ENCODE measurements around the gene ENTPD5.
A peak's percentile ranks its signal among the peaks of the same experiment; 100 is the strongest.

The ENTPD5 gene, protein sequence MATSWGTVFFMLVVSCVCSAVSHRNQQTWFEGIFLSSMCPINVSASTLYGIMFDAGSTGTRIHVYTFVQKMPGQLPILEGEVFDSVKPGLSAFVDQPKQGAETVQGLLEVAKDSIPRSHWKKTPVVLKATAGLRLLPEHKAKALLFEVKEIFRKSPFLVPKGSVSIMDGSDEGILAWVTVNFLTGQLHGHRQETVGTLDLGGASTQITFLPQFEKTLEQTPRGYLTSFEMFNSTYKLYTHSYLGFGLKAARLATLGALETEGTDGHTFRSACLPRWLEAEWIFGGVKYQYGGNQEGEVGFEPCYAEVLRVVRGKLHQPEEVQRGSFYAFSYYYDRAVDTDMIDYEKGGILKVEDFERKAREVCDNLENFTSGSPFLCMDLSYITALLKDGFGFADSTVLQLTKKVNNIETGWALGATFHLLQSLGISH

DNA sequence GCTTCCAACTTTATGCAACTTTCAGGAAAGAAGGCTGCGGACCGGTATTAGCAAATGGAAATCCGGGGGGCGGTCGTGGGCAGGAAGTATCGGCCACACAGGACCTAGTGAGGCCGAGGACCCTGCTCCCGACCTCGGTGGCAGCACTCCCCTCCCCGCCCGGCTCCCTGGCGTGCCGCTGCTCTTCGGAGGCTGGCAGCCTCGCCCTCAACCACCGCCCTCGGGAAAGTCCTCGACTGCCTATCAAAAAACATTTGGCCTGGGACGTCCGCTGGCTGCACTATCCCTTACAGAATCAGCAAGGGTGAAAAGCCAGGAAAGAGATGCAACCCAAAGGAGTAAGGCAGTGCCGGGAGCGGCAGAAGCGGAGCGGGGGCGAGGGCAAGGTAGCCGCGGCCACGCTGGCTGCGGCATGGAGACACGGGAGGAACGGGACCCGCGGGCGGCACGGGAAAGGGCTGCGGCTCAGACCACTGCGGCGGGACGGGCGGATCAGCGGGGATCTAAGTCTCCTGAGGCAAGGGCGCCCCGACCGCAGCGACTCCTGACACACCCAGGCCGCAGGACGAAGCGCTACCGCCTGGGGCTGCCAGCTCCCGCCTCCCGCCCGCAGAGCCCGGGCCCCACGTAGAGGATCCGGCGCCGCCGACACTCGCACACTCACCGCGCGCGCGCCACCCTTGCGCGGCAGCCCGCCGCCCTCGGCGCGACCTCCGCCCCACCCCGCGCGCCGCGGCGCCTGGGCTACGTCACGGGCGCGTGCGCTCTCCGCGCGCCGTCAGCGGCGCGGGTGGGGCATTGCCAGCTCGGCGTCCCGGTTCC is at the start of gene ENTPD5, which contains the start of gene BBOF1:
Gene ENTPD5, minus strand, starts transcription at position 703 of the 822 bp plus-strand sequence. CDS start 31,186 bp downstream, outside the sequence.
Gene BBOF1, plus strand, starts transcription at position 764 of the 822 bp plus-strand sequence. CDS start 130 bp downstream, outside the sequence.
- peak; percentile 99 for DNase-seq (ENCODE audit: low spot score)

DNA sequence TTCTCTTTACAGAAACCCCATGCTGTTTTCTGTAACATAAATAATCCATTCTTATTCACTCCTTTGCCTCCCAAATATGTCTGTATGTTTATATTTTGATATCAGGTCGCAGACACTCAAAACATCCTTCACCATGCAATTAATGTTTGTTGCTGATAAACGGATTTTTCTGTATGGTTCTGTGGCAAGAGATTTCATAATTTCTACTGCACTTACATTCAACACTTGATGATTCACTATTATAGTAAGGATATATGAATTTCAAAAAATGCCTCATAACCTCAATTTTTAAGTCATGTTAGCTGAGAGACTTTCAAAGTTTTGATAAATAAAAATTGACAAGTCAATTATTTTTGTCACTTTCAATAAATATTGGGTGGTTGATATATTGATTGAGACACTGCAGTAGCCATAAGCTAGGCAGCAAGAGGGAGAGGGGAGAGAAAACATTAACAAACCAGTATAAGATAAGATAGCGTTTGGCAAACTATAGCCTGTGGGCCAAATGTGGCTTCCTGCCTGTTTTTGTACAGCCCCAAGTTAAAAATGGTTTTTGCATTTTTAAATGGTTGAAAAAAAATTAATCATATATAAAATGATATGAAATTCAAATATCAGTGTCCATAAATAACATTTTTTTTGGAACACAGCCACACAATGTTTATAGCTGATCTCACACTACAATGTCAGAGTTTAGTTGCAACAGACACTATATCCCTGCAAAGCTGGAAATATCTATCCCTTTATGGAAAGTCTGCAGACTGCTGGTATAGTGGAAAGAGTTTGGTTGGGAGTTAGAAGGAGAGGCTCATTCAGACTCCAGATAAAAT is 46.9 kb upstream of the ENTPD5 start:
- DNase-seq (ENCODE audit: low spot score) = no peak

DNA sequence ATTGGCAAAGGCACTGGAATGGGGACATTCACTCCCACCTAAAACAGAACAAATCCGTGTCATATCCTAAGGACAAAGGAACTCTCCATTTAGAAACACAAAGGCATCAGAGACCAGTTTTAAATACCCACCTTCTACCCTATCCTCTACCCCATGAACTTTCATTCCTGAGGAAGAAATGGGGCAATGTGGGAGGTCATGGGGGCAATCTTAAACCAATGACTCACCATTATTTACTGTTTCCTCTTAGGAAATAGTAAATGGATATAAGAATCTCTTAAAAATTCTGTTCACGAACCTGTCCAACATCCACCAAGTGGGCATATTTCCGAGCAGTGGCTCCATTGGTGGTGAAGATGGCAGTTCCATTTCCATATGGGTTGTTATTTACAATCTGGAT is 45.8 kb upstream of the ENTPD5 start:
- no peak for DNase-seq (ENCODE audit: low spot score)

DNA sequence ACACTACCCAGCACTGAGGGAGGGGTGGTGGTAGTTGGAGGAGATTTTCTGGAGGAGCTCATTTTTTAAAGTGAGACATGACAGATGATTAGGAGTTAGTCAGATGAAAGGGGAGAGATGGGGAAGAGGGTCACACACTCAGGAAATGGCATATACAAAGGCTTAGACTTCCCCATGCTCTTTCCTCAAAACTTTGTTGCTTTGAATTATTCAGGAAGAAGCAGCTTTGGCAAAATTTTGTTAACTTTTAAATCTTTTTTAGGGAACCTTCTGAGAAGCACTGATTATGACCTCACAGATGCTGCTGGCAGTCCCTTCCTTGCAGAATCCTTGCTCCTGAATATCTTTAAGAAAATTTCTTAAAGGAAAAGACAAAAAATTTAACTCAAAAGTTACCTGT is 45.3 kb upstream of the ENTPD5 start:
- no peak for DNase-seq (ENCODE audit: low spot score)

DNA sequence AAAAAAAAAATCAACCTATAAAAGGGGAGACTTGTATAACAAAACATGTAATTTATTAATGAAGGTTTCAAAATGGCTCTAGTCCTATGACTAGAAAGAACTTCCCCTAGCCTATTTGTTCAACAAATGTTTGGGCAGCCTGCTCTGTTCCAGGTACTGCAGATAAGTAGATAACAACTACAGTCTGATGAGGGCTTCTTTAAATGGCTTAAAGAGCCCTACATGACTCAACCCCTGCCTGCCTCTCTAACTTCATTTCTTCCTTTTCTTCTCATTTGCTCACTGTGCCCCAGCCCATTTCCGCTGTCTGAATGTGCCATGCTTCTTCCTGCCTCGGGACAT is 43.7 kb upstream of the ENTPD5 start:
- DNase-seq (ENCODE audit: low spot score) = peak; percentile 8

DNA sequence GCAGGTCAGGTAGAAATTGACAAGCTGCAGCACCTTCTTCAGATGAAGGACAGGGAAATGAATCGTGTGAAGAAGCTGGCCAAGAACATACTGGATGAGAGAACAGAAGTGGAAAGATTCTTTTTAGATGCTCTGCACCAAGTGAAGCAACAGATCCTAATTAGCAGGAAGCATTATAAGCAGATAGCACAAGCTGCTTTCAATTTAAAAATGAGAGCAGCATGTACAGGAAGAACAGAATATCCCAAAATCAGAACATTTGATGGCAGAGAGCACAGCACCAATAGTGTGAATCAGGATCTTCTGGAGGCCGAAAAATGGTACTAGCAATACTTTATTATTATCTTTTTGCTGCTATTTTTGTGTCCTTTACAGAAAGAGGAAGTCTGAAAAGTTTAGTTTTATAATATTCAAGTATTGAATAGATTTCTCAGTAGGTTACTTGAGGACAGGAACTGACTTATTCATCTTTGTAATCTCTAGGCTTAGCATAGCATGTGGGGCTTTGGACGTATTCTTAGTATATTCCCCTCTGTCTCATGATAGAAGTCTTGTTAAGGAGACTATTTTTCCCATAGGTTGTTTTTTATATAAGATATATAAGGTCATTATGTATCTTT is 30.9 kb upstream of the ENTPD5 start:
- peak; percentile 15 for DNase-seq (ENCODE audit: low spot score)

DNA sequence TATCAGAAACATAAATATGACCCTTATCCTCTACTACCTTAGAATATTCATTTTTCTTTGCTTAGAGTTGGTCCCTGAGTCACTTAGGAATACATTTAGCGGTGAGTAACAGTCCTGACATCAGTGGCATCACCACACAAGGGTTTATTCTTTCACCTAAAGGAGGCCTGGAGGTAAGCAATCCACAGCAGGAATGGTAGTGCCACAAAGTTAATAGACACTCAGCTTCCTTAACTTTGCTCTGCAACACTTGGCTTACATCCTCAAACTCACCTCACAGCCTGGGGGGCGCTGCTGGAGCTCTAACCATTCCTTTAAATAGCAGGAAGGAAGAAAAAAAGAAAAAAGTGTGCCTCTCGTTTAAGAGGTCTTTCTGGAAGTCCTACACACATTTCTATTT is 29.2 kb upstream of the ENTPD5 start:
- no peak for DNase-seq (ENCODE audit: low spot score)

DNA sequence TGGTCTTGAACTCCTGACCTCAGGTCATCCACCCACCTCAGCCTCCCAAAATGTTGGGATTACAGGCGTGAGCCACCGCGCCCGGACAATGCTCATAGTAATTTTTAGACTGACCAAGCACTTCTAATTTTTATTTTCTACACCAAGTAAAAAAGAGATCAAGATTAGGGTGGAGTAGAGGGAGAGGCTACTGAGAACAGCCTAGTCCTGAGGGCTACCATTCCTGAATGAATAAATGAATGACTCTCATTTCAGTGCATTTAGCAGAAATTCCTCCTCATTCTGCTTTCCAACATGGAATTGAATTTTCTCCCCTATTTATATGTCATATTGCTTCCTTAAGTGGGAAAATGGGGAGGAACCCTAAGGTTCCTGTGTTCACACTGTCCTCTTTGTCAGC is 26.4 kb upstream of the ENTPD5 start:
- DNase-seq (ENCODE audit: low spot score) = no peak

DNA sequence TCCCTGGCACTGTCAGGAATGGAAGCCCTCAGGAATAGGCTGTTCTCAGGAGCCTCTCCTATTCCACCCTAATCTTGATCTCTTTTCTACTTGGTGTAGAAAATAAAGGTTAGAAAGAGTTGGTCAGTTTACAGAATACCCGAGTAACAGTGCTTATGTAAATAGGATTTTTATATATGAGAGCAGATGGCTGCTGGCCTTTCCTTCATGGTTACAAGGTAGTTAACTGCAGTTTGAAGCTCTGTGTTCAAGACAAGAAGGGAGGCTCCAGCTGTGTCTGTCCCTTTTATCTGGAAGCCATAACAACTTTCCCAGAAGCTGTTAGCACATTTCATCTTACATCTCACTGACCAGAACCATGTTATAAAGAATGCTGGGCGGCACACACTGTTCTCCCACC is 23.2 kb upstream of the ENTPD5 start:
- no peak for DNase-seq (ENCODE audit: low spot score)

DNA sequence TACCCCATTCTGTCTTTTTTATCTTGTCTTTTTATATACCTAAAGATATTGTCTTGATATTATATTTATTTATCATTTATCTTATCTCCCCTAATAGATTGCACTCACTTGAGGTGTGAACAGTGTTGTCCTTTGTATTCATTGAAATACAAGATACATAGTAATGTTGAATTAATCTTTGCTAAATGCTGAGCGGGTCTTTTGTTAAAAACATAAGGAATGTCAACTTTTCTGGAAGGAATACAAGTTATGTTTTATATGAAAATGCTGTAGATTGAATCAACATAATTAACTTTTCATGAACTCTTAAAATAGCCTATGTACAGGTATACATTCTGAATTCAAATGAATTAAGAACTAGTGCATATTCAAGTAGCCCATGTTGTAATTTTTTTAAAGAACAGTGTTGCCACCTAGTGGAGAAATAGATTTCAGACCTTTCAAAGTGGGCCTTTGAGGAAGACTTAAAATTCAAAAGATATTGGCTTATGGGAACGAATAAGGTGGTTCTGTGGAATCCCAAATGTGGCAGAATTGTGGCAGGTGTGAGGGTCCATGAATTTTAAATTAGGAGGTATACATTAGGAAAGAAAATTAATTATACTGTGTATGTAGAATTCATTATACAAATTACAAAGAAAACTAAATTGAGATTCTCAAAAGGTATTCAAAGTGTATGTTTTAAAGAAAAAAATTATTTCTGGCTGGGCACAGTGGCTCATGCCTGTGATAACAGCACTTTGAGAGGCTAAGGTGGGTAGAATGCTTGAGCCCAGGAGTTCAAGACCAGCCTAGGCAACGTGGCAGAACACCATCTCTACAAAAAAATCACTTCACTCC is 19.2 kb upstream of the ENTPD5 start:
- peak; percentile 58 for DNase-seq (ENCODE audit: low spot score)

DNA sequence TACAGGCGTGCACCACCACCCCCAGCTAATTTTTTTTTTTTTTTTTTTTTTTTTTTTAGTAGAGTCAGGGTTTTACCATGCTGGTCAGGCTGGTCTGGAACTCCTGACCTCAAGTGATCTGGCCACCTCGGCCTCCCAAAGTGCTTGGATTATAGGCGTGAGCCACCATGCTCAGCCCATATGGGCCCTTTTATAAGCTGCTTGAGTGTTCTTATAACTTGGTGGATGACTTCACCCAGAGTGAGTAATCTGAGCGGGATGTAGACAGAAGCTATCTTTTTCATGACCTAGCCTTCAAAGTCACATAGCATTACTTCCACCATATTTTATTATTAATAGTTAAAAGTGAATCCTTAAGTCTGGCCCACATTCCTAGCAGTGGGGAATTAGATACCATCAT is 16.5 kb upstream of the ENTPD5 start:
- DNase-seq (ENCODE audit: low spot score) = peak; percentile 32

DNA sequence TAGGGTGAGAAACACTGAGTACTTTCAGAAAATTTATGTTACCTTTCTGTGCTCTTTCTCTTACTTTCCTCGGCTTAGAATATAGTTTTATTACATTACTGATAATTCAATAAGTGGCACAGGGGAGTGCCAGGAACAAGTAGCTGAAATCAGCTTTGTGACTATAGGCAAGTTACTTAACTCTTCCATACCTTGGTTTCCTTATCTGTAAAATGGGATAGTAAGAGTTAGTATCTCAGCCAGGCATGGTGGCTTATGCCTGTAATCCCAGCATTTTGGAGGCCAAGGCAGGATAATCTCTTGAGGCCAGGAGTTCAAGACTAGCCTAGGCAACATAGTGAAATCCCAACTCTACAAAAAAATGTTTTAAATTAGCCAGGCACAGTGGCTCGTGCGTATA is 15.5 kb upstream of the ENTPD5 start:
- DNase-seq (ENCODE audit: low spot score) = no peak

DNA sequence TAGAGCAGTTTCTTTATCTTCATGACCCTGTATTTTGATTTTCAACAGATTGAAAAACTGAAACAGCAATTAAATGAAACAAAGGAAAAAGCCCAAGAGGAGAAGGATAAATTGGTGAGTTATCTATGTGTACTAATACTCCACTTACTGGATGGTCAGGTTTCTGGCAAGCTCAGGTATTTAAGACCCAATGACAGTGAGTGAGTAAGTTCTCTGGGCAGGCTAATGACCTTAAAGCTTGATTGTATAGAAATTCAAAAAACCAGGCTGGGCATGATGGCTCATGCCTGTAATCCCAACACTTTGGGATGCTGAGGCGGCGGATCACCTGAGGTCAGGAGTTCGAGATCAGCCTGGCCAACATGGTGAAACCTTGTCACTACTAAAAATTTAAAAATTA is 10.0 kb upstream of the ENTPD5 start:
- no peak for DNase-seq (ENCODE audit: low spot score)

DNA sequence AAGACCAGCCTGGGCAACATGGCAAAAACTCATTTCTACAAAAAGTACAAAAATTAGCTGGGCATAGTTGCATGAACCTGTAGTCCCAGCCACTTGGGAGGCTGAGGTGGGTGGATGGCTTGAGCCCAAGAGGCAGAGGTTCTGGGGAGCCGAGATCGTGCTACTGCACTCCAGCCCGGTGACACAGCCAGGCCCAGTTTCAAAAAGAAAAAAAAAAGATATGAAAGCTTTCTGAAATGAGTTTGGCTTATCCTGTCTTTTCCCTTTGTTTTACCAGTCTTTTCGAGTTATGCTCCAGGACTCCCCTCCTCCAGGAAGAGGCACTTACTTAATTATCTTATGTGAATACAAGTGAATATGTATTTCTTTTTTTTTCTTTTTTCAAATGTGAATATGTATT is 3.3 kb upstream of the ENTPD5 start:
- DNase-seq (ENCODE audit: low spot score) = no peak

DNA sequence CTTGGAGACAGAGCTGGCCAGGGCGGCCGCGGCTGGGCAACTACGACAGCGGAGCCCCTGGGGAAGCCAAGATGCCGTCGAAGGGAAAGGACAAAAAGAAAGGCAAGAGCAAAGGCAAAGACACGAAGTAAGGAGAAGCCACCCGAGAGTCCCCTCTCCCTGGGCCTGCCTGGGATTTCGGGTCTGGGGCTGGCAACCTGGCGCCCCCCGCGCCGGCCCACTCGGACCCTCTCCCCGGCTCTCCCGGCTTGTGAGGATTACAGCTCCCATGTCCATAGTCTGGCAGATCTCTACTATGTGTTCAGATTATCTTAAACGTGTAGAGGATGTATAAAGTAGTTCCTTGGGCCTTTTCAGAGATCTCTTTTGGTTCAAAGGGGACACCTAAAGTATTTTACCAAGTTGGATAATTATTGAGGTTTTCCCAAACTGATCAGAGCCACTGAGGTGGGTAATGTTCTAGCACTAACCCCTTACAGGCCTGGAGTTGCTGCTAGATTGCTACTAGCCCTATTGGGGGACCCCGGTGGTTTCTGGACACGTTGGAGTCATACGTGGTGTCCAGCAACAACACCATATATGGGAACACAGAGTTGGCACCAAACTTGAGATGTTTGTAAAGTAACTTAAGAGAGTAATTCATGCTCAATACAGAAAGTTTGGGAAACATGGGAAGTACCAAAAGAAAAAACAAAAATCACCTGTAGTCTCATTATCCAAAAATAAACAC is 485 bp upstream of the ENTPD5 start:
- DNase-seq (ENCODE audit: low spot score) = peak; percentile 58

DNA sequence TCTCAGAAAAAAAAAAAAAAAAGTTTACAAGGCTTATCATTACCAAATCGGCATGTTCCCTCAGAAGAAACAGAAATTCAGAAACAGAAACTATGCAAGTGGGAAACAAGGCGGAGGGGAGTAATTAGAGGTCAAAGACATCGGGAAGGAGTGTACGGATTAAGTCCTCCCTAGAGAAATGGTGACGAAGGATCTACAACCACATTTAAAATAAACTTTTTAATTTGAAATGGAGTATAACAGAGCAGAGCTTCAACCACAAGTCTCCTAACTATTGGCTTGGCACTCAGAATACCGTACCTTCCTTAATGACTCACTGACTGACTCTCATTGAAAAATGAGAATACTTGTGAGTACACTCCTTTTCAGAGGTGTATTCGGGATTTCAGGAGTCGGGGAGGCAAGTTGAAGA is 908 bp downstream of the ENTPD5 start:
- peak; percentile 64 for DNase-seq (ENCODE audit: low spot score)

DNA sequence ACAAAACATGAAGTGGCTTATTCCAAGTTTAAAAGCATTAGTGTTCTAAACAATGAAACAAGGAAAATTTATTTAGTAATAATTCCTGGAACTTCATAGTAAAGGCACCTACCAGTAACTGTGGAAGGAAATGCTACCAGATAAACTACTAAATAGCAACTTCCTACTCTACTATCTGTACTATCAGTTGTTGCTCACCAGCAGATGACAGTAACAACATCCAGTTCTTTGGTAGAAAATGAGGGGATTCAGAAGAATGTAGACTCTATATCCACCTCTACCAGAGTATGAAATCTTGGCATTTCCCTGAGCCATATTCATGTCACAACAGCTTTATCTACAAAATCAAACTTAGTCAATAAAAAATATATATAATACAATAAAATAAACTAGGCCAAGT is 3.1 kb downstream of the ENTPD5 start:
- no peak for DNase-seq (ENCODE audit: low spot score)

DNA sequence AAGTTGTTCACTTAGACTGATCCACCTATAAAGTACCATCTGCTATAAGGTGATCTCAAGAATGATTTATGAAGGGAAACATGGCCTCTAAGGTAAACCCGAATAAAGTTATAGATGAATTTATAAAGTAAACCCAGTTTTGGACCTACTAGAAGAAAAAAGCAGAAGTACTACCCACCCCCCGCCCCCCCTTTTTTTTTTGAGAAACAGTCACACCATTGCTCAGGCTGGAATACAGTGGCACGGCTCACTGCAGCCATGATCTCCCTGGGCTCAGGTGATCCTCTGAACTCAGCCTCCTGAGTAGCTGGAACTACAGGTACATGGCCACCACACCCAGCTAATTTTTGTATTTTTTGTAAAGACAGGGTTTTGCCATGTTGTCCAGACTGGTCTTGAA is 3.9 kb downstream of the ENTPD5 start:
- no peak for DNase-seq (ENCODE audit: low spot score)

DNA sequence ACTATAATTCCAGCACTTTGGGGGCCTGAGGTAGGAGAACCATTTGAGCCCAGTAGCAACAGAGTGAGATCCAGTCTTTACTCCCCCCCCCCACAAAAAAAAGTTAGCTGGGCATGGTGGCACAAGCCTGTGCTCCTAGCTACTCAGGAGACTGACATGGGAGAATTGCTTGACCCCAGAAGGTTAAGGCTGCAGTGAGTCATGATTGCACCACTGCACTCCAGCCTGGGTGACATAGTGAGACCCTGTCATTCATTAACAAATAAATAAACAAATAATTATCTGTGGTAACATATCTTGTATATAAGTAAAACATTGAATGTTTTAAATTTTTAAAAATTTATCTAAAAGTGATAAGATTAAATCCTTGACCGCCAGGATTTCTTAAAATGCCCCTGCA is 4.8 kb downstream of the ENTPD5 start:
- DNase-seq (ENCODE audit: low spot score) = no peak

DNA sequence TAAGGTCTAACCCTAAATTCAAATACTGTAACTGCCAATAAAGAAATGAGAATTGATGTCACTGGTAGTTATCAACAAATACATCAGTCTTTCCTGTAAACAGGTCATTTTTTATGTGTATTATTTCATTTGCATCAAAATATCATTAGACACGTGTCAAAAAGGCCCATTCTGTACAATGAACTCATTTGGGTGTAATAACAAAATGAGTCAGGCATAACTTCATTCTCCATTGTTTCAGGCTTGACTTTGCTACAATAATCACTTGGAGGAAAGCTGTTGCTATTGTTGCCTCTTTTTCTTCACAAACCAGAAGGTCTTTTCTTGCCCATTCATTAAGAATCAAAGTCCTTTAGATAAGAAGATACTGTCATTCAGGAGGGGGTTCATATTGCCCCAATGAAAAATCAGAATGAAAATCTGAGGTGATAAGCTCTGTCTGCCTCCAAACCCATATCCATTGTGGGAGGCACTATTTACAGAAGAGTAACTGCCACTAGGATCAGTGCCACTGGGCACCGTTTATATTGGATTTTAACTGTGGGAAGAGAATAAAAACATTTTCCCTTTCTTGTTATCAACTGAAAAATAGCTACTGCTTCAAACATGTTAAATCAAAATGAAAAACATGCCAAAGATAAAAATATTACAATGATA is 10.1 kb downstream of the ENTPD5 start:
- DNase-seq (ENCODE audit: low spot score) = no peak

Measured in AG20443 (cell line).